IMR-90 (cell line): ENCODE data around the gene PITPNB. TPM values are rescaled to one million over a fixed set of nuclear protein-coding genes. Genes with fewer than 3 reads are reported as not detected.

ENCODE experiments used
- ATAC-seq: fragments of 200-7000 bp; cut with Tn5 transposase; 2 replicates; pipeline ENCODE4 v1.9.1; 2020; ENCODE audit warnings: low read depth, mild to moderate bottlenecking, moderate library complexity
- BruUV-seq: library from RNA; stranded (reverse); fragments of 400-500 nt; replicated peaks from 2 replicates; lab custom pipeline; 2021; lab: Mats Ljungman, UMichigan
- CTCF ChIA-PET: fragments of 300-600 bp; formaldehyde crosslinking; extraction: SDS; loops from one replicate; lab custom pipeline; 2021; ENCODE audit warnings: antibody characterized with exemption; lab: Yijun Ruan, JAX
- POLR2A ChIA-PET: fragments of 300-600 bp; sonication (Branson Sonifier 250); formaldehyde crosslinking; loops from one replicate; lab custom pipeline; 2022; ENCODE audit warnings: antibody characterized with exemption; ENCODE audit not compliant: unreplicated experiment; lab: Charles Lee
- DNase-seq: peaks from one replicate; pipeline ENCODE4 v3.0.0; 2013
- H2AFZ ChIP-seq: replicated peaks from 2 replicates; pipeline ENCODE3; 2013; ENCODE audit warnings: low read length, mild to moderate bottlenecking; ENCODE audit not compliant: poor library complexity
- H2AK5ac ChIP-seq: 2 replicates; pipeline ENCODE4 v1.6.1; 2013; ENCODE audit warnings: low read depth, low read length, inconsistent platforms
- H2AK9ac ChIP-seq: replicated peaks from 2 replicates; pipeline ENCODE3; 2013; ENCODE audit warnings: mild to moderate bottlenecking, low read depth, low read length, moderate library complexity; ENCODE audit not compliant: poor library complexity
- H2BK120ac ChIP-seq: 2 replicates; pipeline ENCODE4 v1.6.1; 2013; ENCODE audit warnings: low read depth, low read length, inconsistent platforms
- H2BK15ac ChIP-seq: 3 replicates; pipeline ENCODE4 v1.6.1; 2013; ENCODE audit warnings: low read depth, low read length, inconsistent platforms
- H2BK20ac ChIP-seq: 2 replicates; pipeline ENCODE4 v1.6.1; 2013; ENCODE audit warnings: low read depth, mild to moderate bottlenecking, inconsistent platforms, low read length, moderate library complexity
- H2BK5ac ChIP-seq: 2 replicates; pipeline ENCODE4 v1.6.1; 2013; ENCODE audit warnings: mild to moderate bottlenecking, low read depth, low read length, inconsistent platforms; ENCODE audit not compliant: poor library complexity, severe bottlenecking
- H3K14ac ChIP-seq: replicated peaks from 2 replicates; pipeline ENCODE4 v1.6.1; 2013; ENCODE audit warnings: low read depth, low read length, inconsistent platforms
- H3K18ac ChIP-seq: 2 replicates; pipeline ENCODE4 v1.6.1; 2013; ENCODE audit warnings: low read depth, low read length, control low read depth
- H3K23ac ChIP-seq: 2 replicates; pipeline ENCODE4 v1.6.1; 2013; ENCODE audit warnings: low read depth, low read length, inconsistent platforms
- H3K27ac ChIP-seq: 2 replicates; pipeline ENCODE4 v1.5.1; 2013; ENCODE audit warnings: mild to moderate bottlenecking, control low read depth, low read length; ENCODE audit not compliant: insufficient read depth
- H3K27me3 ChIP-seq: 2 replicates; pipeline ENCODE4 v1.6.1; 2013; ENCODE audit warnings: low read length; ENCODE audit not compliant: control insufficient read depth, insufficient read depth
- H3K36me3 ChIP-seq: 2 replicates; pipeline ENCODE4 v1.6.1; 2013; ENCODE audit warnings: low read length, mixed read lengths; ENCODE audit not compliant: control insufficient read depth, insufficient read depth
- H3K4ac ChIP-seq: 2 replicates; pipeline ENCODE4 v1.6.1; 2013; ENCODE audit warnings: low read depth, low read length, inconsistent platforms
- H3K4me1 ChIP-seq: 2 replicates; pipeline ENCODE4 v1.6.1; 2013; ENCODE audit warnings: low read length, mixed read lengths; ENCODE audit not compliant: control insufficient read depth, insufficient read depth
- H3K4me2 ChIP-seq: 2 replicates; pipeline ENCODE4 v1.6.1; 2013; ENCODE audit warnings: low read depth, mild to moderate bottlenecking, control low read depth, low read length, moderate library complexity
- H3K4me3 ChIP-seq: 2 replicates; pipeline ENCODE4 v1.5.1; 2013; ENCODE audit warnings: low read depth, mild to moderate bottlenecking, control low read depth, low read length, moderate library complexity; ENCODE audit not compliant: insufficient read depth
- H3K56ac ChIP-seq: 2 replicates; pipeline ENCODE4 v1.6.1; 2013; ENCODE audit warnings: low read length, inconsistent platforms; ENCODE audit not compliant: insufficient read depth; ENCODE audit errors: extremely low read depth
- H3K79me1 ChIP-seq, 2 experiments: 2 replicates each; pipeline ENCODE4 v1.6.1; 2013; ENCODE audit warnings: low read length in 2 of 2, inconsistent platforms in 1 of 2, low read depth in 1 of 2
- H3K9ac ChIP-seq: 2 replicates; pipeline ENCODE4 v1.6.1; 2013; ENCODE audit warnings: low read depth, low read length, control low read depth
- H3K9me1 ChIP-seq: 2 replicates; pipeline ENCODE4 v1.6.1; 2013; ENCODE audit warnings: low read length, inconsistent platforms; ENCODE audit not compliant: insufficient read depth
- H3K9me3 ChIP-seq: 2 replicates; pipeline ENCODE4 v1.6.1; 2013; ENCODE audit warnings: low read length; ENCODE audit not compliant: control insufficient read depth, insufficient read depth
- H4K20me1 ChIP-seq: 2 replicates; pipeline ENCODE4 v1.6.1; 2013; ENCODE audit warnings: low read length, inconsistent platforms; ENCODE audit not compliant: insufficient read depth
- H4K5ac ChIP-seq: 2 replicates; pipeline ENCODE4 v1.6.1; 2013; ENCODE audit warnings: mild to moderate bottlenecking, low read depth, low read length, control low read depth
- H4K8ac ChIP-seq, 2 experiments: 2 replicates each; pipeline ENCODE4 v1.6.1; 2013; ENCODE audit warnings: low read depth in 2 of 2, low read length in 2 of 2, control low read depth in 1 of 2, inconsistent platforms in 1 of 2
- H4K91ac ChIP-seq: 2 replicates; pipeline ENCODE4 v1.6.1; 2013; ENCODE audit warnings: low read depth, low read length, inconsistent platforms; ENCODE audit not compliant: insufficient read depth
- NFE2L2 ChIP-seq: fragments of 150-350 bp; IDR thresholded peaks from 2 replicates; pipeline ENCODE4 v1.6.1; 2016; ENCODE audit warnings: low read depth, mild to moderate bottlenecking, low read length
- SMC3 ChIP-seq: fragments of 150-350 bp; IDR thresholded peaks from 2 replicates; pipeline ENCODE4 v1.6.1; 2016; ENCODE audit warnings: low read depth, mild to moderate bottlenecking, antibody characterized with exemption, low read length, moderate library complexity
- WGBS, 2 experiments: methylation state at CpG; one replicate each; pipeline versions ENCODE4 v1.1.5 to v1.1.7; 2013; ENCODE audit warnings: missing lambda C conversion rate in 2 of 2; ENCODE audit not compliant: insufficient read length in 1 of 2; ENCODE audit errors: extremely low coverage in 2 of 2; 5-methylcytosine and 5-hydroxymethylcytosine counted together
- dilution Hi-C: fragments of 300-500 bp; cut with HindIII; formaldehyde crosslinking; loops from one replicate; pipeline ENCODE4 v1.14.3; 2018; ENCODE audit warnings: low sequenced_read_pairs; ENCODE audit not compliant: unreplicated experiment
- in situ Hi-C: fragments of 300-500 bp; cut with MboI; formaldehyde crosslinking; loops from 3 replicates; pipeline ENCODE4 v1.14.3; 2019; ENCODE audit warnings: low sequenced_read_pairs, inconsistent platforms, mixed read lengths
- intact Hi-C: fragments of 100-400 bp; cut with micrococcal nuclease; formaldehyde crosslinking; loops from 2 replicates; pipeline ENCODE4 v1.10.0; 2022
- polyA plus RNA-seq, 3 experiments: library from polyadenylated mRNA; depleted of rRNA; stranded (reverse); fragments of >200 nt; gene quantifications; 2 replicates each; pipeline ENCODE4 v1.2.3, GENCODE V29; 2012; ENCODE audit warnings: low replicate concordance in 1 of 3
- total RNA-seq: library from RNA; depleted of rRNA; stranded (reverse); fragments of >200 nt; gene quantifications from 2 replicates; pipeline ENCODE4 v1.2.3, GENCODE V29; 2012

The PITPNB gene
- total and polyA plus RNA-seq, 2 of the 4 experiments (the other 2 are of a cell fraction), result 19.7 to 54.5 TPM

- Histone ChIP-seq H4K20me1 (no peaks in the 10 kb centered on the region), H3K79me1 (no peaks in the 10 kb centered on the region), H3K4me3 (no peak overlapping the region), H3K9me1 (0 out of 2 replicates have a peak, but pooled peaks cover 3% of the 10 kb centered on the region), H2BK15ac (peak overlapping the region; percentile 39; the same call in 1 of the 3 replicates), H3K23ac (peak overlapping the region; percentile 51), H3K4ac (peak overlapping the region; percentile 45), H3K56ac (no peak overlapping the region), H3K4me2 (peak overlapping the region; percentile 18; the same call in 1 of the 2 replicates), H2AK9ac (peak overlapping the region; percentile 81), H3K9me3 (no peaks in the 10 kb centered on the region), H3K27me3 (no peaks in the 10 kb centered on the region), H2AK5ac (peak overlapping the region; percentile 37; the same call in 1 of the 2 replicates), H2BK120ac (peak overlapping the region; percentile 65), H3K27ac (peak overlapping the region; percentile 45; the same call in 1 of the 2 replicates), H2BK20ac (peak overlapping the region; percentile 67; the same call in 1 of the 2 replicates), H3K18ac (peak overlapping the region; percentile 66), H4K91ac (peak overlapping the region; percentile 26; the same call in 1 of the 2 replicates), H4K8ac (peak overlapping the region; percentile 54 to 64; a peak in 2 of 4 replicates), H2BK5ac (no peak overlapping the region), H3K9ac (no peak overlapping the region), H3K4me1 (peaks cover 14% of the 10 kb centered on the region), H3K14ac (peak overlapping the region; percentile 33), H4K5ac (peak overlapping the region; percentile 34), H2AFZ (peak overlapping the region; percentile 79), H3K36me3 (no peaks in the 10 kb centered on the region)
- in situ Hi-C loops, result loop anchor here (10.0 kb wide), 2 partner anchors 405 to 1055 kb away; no protein-coding TSS in a partner anchor
- BruUV-seq, result no TSS peak
- DNase-seq, result no peak
- dilution Hi-C loops, result no loop called here
- WGBS, 2 experiments, result 20% methylated on average over 1 of the region's 17 CpGs; no CpG with 5 or more reads in 1 of the 2 experiments
- POLR2A ChIA-PET, result no interaction called here
- TF ChIP-seq SMC3, result no peak
- TF ChIP-seq NFE2L2, result no peak
- CTCF ChIA-PET, result interaction anchor here (0.5 kb wide), 1 partner anchor 1036 kb away, joined by 3 read pairs; no protein-coding TSS in a partner anchor
- intact Hi-C loops, result loop anchor here (10.0 kb wide), 2 partner anchors 195 to 275 kb away; no protein-coding TSS in a partner anchor
- no peak for ATAC-seq
These were observed 109.1 kb downstream of the PITPNB start for GRCh38 chr22:27809700-27810608.
